SK-N-SH (cell line): ENCODE results near the gene DNAJC17. TPM values are rescaled to one million over a fixed set of nuclear protein-coding genes. Genes with fewer than 3 reads are reported as not detected.

Experiments used
- CTCF ChIA-PET: fragments of 300-600, 350-600 bp; formaldehyde crosslinking; extraction: SDS; loops from one replicate; lab custom pipeline; 2021; lab: Yijun Ruan, JAX
- POLR2A ChIA-PET: fragments of 350-600 bp; sonication (Branson Sonifier 250); formaldehyde crosslinking; extraction: SDS; loops from one replicate; lab custom pipeline; 2020; ENCODE audit warnings: antibody characterized with exemption, inconsistent platforms; lab: Yijun Ruan, JAX
- DNase-seq: peaks from one replicate; pipeline ENCODE4 v3.0.0; 2012
- H2AFZ ChIP-seq: fragments of 200-600 bp; sonication (generic); 2 replicates; pipeline ENCODE4 v1.8.1; 2016; ENCODE audit warnings: antibody characterized with exemption, mild to moderate bottlenecking, low read depth
- H3F3A ChIP-seq: fragments of 200-600 bp; sonication (generic); replicated peaks from 2 replicates; pipeline ENCODE3; 2016; ENCODE audit warnings: antibody characterized with exemption, mild to moderate bottlenecking; ENCODE audit not compliant: insufficient read depth
- H3K27ac ChIP-seq, 2 experiments: fragments of 200-500 bp in 1 of 2; fragments of 200-600 bp in 1 of 2; sonication (Bioruptor generic) in 1 of 2; sonication (generic), shearing (Covaris generic) in 1 of 2; 2 replicates each; pipeline versions ENCODE4 v1.5.1 to v1.6.1; 2014 to 2016; ENCODE audit warnings: low read depth in 2 of 2, inconsistent platforms in 1 of 2, low read length in 1 of 2, mild to moderate bottlenecking in 1 of 2, mixed read lengths in 1 of 2
- H3K27me3 ChIP-seq: fragments of 200-600 bp; sonication (generic), shearing (Covaris generic); 2 replicates; pipeline ENCODE4 v1.6.1; 2016; ENCODE audit warnings: mixed run types; ENCODE audit not compliant: insufficient read depth
- H3K36me3 ChIP-seq, 2 experiments: fragments of 200-500 bp in 1 of 2; fragments of 200-600 bp in 1 of 2; sonication (Bioruptor generic) in 1 of 2; sonication (generic) in 1 of 2; replicated peaks in 1 of 2; 2 replicates each; pipeline versions ENCODE3 to v1.5.1; 2014 to 2016; ENCODE audit warnings: low read length in 1 of 2, mild to moderate bottlenecking in 1 of 2; ENCODE audit not compliant: insufficient read depth in 2 of 2, control insufficient read depth in 1 of 2
- H3K4me1 ChIP-seq, 2 experiments: fragments of 200-500 bp in 1 of 2; fragments of 200-600 bp in 1 of 2; sonication (Bioruptor generic) in 1 of 2; sonication (generic), shearing (Covaris generic) in 1 of 2; 2 replicates each; pipeline versions ENCODE4 v1.5.1 to v1.6.1; 2014 to 2016; ENCODE audit warnings: low read depth in 1 of 2, low read length in 1 of 2, mixed run types in 1 of 2; ENCODE audit not compliant: insufficient read depth in 2 of 2, control insufficient read depth in 1 of 2
- H3K4me2 ChIP-seq: fragments of 200-600 bp; sonication (generic), shearing (Covaris generic); 2 replicates; pipeline ENCODE4 v1.6.1; 2017; ENCODE audit warnings: mixed run types
- H3K4me3 ChIP-seq, 2 experiments: fragments of 200-500 bp in 1 of 2; fragments of 200-600 bp in 1 of 2; sonication (Bioruptor generic) in 1 of 2; sonication (generic), shearing (Covaris generic) in 1 of 2; 2 replicates each; pipeline versions ENCODE4 v1.5.1 to v1.8.1; 2014 to 2016; ENCODE audit warnings: low read depth in 2 of 2, inconsistent platforms in 1 of 2, low read length in 1 of 2, mild to moderate bottlenecking in 1 of 2, mixed read lengths in 1 of 2, moderate library complexity in 1 of 2
- H3K79me2 ChIP-seq: fragments of 200-600 bp; sonication (generic); 2 replicates; pipeline ENCODE4 v1.8.1; 2017; ENCODE audit warnings: mild to moderate bottlenecking; ENCODE audit not compliant: insufficient read depth
- H3K9ac ChIP-seq: fragments of 200-600 bp; sonication (generic); 2 replicates; pipeline ENCODE4 v1.6.1; 2017; ENCODE audit warnings: mixed run types
- H3K9me2 ChIP-seq: fragments of 200-600 bp; sonication (generic); 2 replicates; pipeline ENCODE4 v1.6.1; 2017; ENCODE audit warnings: mixed run types
- H3K9me3 ChIP-seq: fragments of 200-600 bp; sonication (generic); 2 replicates; pipeline ENCODE4 v1.6.1; 2017; ENCODE audit warnings: mixed run types, mild to moderate bottlenecking, moderate library complexity
- H4K20me1 ChIP-seq: fragments of 200-600 bp; sonication (generic); 2 replicates; pipeline ENCODE4 v1.6.1; 2017; ENCODE audit warnings: mild to moderate bottlenecking, mixed run types; ENCODE audit not compliant: insufficient read depth
- CHD2 ChIP-seq: fragments of 150-350 bp; IDR thresholded peaks from 2 replicates; pipeline ENCODE4 v1.6.1; 2018; ENCODE audit warnings: low read length; ENCODE audit not compliant: partially characterized antibody
- CTCF ChIP-seq: fragments of 200-600 bp; sonication (generic); IDR thresholded peaks from 2 replicates; pipeline ENCODE4 v1.6.1; 2017; ENCODE audit warnings: antibody characterized with exemption, mild to moderate bottlenecking, moderate library complexity
- FOSL2 ChIP-seq: IDR thresholded peaks from 2 replicates; pipeline ENCODE4 v1.4.0; 2012; ENCODE audit warnings: low read depth, mild to moderate bottlenecking, moderate library complexity, borderline replicate concordance
- GABPA ChIP-seq: IDR thresholded peaks from 2 replicates; pipeline ENCODE4 v1.4.0; 2012; ENCODE audit warnings: low read depth, mild to moderate bottlenecking
- GATA2 ChIP-seq: sonication (generic); formaldehyde crosslinking; IDR thresholded peaks from 2 replicates; pipeline ENCODE4 v1.5.0; 2020; ENCODE audit warnings: mild to moderate bottlenecking, missing genetic modification reagents
- MEF2A ChIP-seq: IDR thresholded peaks from 2 replicates; pipeline ENCODE4 v1.4.0; 2012; ENCODE audit warnings: low read depth, borderline replicate concordance
- PBX3 ChIP-seq: IDR thresholded peaks from 2 replicates; pipeline ENCODE4; 2012
- POLR2AphosphoS5 ChIP-seq: IDR thresholded peaks from 2 replicates; pipeline ENCODE4 v1.6.1; 2012; ENCODE audit warnings: low read depth, low read length
- RAD21 ChIP-seq: IDR thresholded peaks from 2 replicates; pipeline ENCODE4 v1.6.1; 2012; ENCODE audit warnings: mild to moderate bottlenecking, low read length
- RCOR1 ChIP-seq: fragments of 150-350 bp; IDR thresholded peaks from 2 replicates; pipeline ENCODE4 v1.6.1; 2017; ENCODE audit warnings: antibody characterized with exemption, low read length
- RFX5 ChIP-seq: IDR thresholded peaks from 2 replicates; pipeline ENCODE4 v1.6.1; 2012; ENCODE audit warnings: mild to moderate bottlenecking, improper control_type of control experiment, low read length
- SMC3 ChIP-seq: IDR thresholded peaks from 2 replicates; pipeline ENCODE4 v1.6.1; 2012; ENCODE audit warnings: low read depth, low read length, improper control_type of control experiment
- TCF12 ChIP-seq: IDR thresholded peaks from 2 replicates; pipeline ENCODE4 v1.4.0; 2012
- TEAD4 ChIP-seq: IDR thresholded peaks from 2 replicates; pipeline ENCODE4 v1.4.0; 2012; ENCODE audit warnings: mild to moderate bottlenecking, borderline replicate concordance; ENCODE audit not compliant: insufficient read depth
- YY1 ChIP-seq: IDR thresholded peaks from 2 replicates; pipeline ENCODE4 v1.4.0; 2012; ENCODE audit warnings: low read depth, mild to moderate bottlenecking
- WGBS: methylation state at CpG from one replicate; pipeline ENCODE4 v1.1.6; 2017; ENCODE audit warnings: low lambda C conversion rate; 5-methylcytosine and 5-hydroxymethylcytosine counted together
- polyA plus RNA-seq, 3 experiments: library from polyadenylated mRNA; depleted of rRNA; stranded (reverse); fragments of >200 nt; gene quantifications; 2 replicates each; pipeline ENCODE4 v1.2.3, GENCODE V29; 2012
- TF ChIP-seq, protein P1 (sequence below): IDR thresholded peaks from 2 replicates; pipeline ENCODE4 v1.4.0; 2012; ENCODE audit warnings: low read depth, borderline replicate concordance

Gene DNAJC17
- polyA plus RNA-seq, 1 of the 3 experiments (the other 2 are of a cell fraction): 61.6 TPM

GRCh38 chr15:40749151-40749630 lies 58.1 kb downstream of the DNAJC17 start:
- no peaks in the 10 kb centered on the region for H4K20me1 ChIP-seq
- H3K9me3 ChIP-seq: no peaks in the 10 kb centered on the region
- peaks cover 0 to 4% of the 10 kb centered on the region in 2 experiments; a peak in 2 of 4 replicates for H3K4me1 ChIP-seq
- H3K79me2 ChIP-seq: peaks cover 30% of the 10 kb centered on the region
- no peak overlapping the region for H3K4me2 ChIP-seq
- no peaks in the 10 kb centered on the region for H3K27me3 ChIP-seq
- TF ChIP-seq RFX5 (no peak), MEF2A (no peak), RCOR1 (no peak), FOSL2 (no peak), GABPA (no peak), CTCF (no peak), TCF12 (no peak), YY1 (no peak), GATA2 (CRISPR knock-in tag) (no peak), RAD21 (no peak), PBX3 (no peak), CHD2 (no peak), POLR2AphosphoS5 (no peak), SMC3 (no peak), TEAD4 (no peak)
- TF ChIP-seq, protein P1, sequence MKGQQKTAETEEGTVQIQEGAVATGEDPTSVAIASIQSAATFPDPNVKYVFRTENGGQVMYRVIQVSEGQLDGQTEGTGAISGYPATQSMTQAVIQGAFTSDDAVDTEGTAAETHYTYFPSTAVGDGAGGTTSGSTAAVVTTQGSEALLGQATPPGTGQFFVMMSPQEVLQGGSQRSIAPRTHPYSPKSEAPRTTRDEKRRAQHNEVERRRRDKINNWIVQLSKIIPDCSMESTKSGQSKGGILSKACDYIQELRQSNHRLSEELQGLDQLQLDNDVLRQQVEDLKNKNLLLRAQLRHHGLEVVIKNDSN: no peak
- TF ChIP-seq, all 33 proteins: peak for 0
- Histone ChIP-seq H3F3A (peaks cover 6% of the 10 kb centered on the region), H3K9ac (no peak overlapping the region), H3K36me3 (peaks cover 20 to 26% of the 10 kb centered on the region in 2 experiments), H2AFZ (no peak overlapping the region), H3K9me2 (no peaks in the 10 kb centered on the region), H3K27ac (no peak overlapping the region), H3K4me3 (no peak overlapping the region)
- 94% methylated on average over 4 of the region's 4 CpGs for WGBS
- CTCF ChIA-PET: interaction anchor here (1.1 to 20.8 kb wide), 2 partner anchors 28 to 109 kb away, joined by 3 to 555 read pairs; partner anchors contain the start of genes C15orf62 and GCHFR
- DNase-seq: no peak
- POLR2A ChIA-PET: no interaction called here
